Measurements from ENCODE around the gene XIRP2. TPM values are rescaled to one million over a fixed set of nuclear protein-coding genes. Genes with fewer than 3 reads are reported as not detected.

XIRP2 gene
- total and polyA plus RNA-seq, 10 of the 15 experiments (the other 5 are each of a cell fraction or from before 2014, with no cell fraction given): 0.03 TPM; not detected in 9

DNA sequence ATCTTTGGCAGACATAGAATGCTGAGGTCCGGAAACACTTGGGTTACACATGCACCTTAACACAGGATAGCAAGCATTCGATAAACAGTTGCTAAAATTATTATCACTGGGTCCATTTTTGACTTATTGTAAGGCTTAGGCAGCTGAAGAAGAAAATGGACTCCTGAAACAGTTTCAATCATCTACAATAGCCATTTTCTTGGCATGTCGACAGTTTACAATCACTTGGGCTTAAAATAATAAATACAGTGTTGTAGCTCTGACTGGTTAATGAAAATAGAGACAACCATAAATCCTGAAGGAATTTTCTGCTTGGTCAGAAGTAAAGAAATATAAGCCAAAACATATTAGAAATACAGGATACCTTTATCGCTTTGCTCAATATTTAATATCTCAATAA, 169.2 kb downstream of the XIRP2 start:
- H4K20me1 ChIP-seq (ENCODE audit: control insufficient read depth, insufficient read depth): no peaks in the 10 kb centered on the region
- RAD21 ChIA-PET (ENCODE audit: unreplicated experiment): no interaction called here
- ATAC-seq: no peak
- no peak for FAIRE-seq
- H3K9me3 ChIP-seq (replicated peaks; ENCODE audit: control insufficient read depth, insufficient read depth, low read length): no peaks in the 10 kb centered on the region
- CTCF ChIA-PET: interaction anchor here (1.4 kb wide), 1 partner anchor 10 kb away, joined by 3 read pairs; no protein-coding TSS in a partner anchor
- no peak overlapping the region for H3K9ac ChIP-seq (ENCODE audit: control insufficient read depth, insufficient read depth, low read length)
- intact Hi-C loops (cut with micrococcal nuclease; ENCODE audit: unreplicated experiment): no loop called here
- POLR2A ChIA-PET: no interaction called here
- H3K4me1 ChIP-seq (ENCODE audit: control insufficient read depth, insufficient read depth, low read length): no peaks in the 10 kb centered on the region
- H2AFZ ChIP-seq (ENCODE audit: control insufficient read depth, low read depth, low read length): no peak overlapping the region
- no peak overlapping the region for H3K4me2 ChIP-seq (ENCODE audit: control insufficient read depth, insufficient read depth)
- no peak overlapping the region for H3K27ac ChIP-seq (ENCODE audit: control insufficient read depth, insufficient read depth)
- no peaks in the 10 kb centered on the region for H3K36me3 ChIP-seq (ENCODE audit: control insufficient read depth in 2 of 2, insufficient read depth in 2 of 2, low read length in 1 of 2)
- BruUV-seq (replicated peaks): no TSS peak
- SMC1A ChIA-PET (ENCODE audit: uncharacterized antibody, unreplicated experiment): no interaction called here
- H3K27me3 ChIP-seq (replicated peaks in 1 of 2; ENCODE audit: control insufficient read depth in 2 of 2, insufficient read depth in 2 of 2, low read length in 1 of 2): no peaks in the 10 kb centered on the region
- 28% methylated on average over 4 of the region's 4 CpGs for WGBS (ENCODE audit: insufficient coverage, insufficient replicate concordance, low lambda C conversion rate, missing lambda C conversion rate)
- in situ Hi-C loops (cut with MboI): no loop called here
- no peaks in the 10 kb centered on the region for H3K79me2 ChIP-seq (ENCODE audit: control insufficient read depth, insufficient read depth, low read length)
- DNase-seq (ENCODE audit: low read depth, low spot score): no peak
- TF ChIP-seq, protein P1, sequence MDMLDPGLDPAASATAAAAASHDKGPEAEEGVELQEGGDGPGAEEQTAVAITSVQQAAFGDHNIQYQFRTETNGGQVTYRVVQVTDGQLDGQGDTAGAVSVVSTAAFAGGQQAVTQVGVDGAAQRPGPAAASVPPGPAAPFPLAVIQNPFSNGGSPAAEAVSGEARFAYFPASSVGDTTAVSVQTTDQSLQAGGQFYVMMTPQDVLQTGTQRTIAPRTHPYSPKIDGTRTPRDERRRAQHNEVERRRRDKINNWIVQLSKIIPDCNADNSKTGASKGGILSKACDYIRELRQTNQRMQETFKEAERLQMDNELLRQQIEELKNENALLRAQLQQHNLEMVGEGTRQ (IDR thresholded peaks at IDR 0.05; ENCODE audit: borderline replicate concordance, low read depth, low read length): no peak
- TF ChIP-seq POU2F2 (IDR thresholded peaks at IDR 0.05; ENCODE audit: borderline replicate concordance, low read depth, low read length) (no peak), STAT1 (conservative IDR thresholded peaks at IDR 0.05) (no peak), TCF3 (IDR thresholded peaks at IDR 0.05; ENCODE audit: borderline replicate concordance, insufficient read depth, low read depth, low read length) (no peak), MXI1 (IDR thresholded peaks at IDR 0.05; ENCODE audit: low read depth, low read length) (no peak), TCF7 (IDR thresholded peaks at IDR 0.05; ENCODE audit: borderline replicate concordance) (no peak)
- TF ChIP-seq, protein P2, sequence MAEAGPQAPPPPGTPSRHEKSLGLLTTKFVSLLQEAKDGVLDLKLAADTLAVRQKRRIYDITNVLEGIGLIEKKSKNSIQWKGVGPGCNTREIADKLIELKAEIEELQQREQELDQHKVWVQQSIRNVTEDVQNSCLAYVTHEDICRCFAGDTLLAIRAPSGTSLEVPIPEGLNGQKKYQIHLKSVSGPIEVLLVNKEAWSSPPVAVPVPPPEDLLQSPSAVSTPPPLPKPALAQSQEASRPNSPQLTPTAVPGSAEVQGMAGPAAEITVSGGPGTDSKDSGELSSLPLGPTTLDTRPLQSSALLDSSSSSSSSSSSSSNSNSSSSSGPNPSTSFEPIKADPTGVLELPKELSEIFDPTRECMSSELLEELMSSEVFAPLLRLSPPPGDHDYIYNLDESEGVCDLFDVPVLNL (IDR thresholded peaks at IDR 0.05; ENCODE audit: low read depth, low read length): no peak
- TF ChIP-seq, protein P3, sequence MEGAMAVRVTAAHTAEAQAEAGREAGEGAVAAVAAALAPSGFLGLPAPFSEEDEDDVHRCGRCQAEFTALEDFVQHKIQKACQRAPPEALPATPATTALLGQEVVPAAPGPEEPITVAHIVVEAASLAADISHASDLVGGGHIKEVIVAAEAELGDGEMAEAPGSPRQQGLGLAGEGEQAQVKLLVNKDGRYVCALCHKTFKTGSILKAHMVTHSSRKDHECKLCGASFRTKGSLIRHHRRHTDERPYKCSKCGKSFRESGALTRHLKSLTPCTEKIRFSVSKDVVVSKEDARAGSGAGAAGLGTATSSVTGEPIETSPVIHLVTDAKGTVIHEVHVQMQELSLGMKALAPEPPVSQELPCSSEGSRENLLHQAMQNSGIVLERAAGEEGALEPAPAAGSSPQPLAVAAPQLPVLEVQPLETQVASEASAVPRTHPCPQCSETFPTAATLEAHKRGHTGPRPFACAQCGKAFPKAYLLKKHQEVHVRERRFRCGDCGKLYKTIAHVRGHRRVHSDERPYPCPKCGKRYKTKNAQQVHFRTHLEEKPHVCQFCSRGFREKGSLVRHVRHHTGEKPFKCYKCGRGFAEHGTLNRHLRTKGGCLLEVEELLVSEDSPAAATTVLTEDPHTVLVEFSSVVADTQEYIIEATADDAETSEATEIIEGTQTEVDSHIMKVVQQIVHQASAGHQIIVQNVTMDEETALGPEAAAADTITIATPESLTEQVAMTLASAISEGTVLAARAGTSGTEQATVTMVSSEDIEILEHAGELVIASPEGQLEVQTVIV (IDR thresholded peaks at IDR 0.05; ENCODE audit: borderline replicate concordance, partially characterized antibody): no peak
- TF ChIP-seq, protein P4, sequence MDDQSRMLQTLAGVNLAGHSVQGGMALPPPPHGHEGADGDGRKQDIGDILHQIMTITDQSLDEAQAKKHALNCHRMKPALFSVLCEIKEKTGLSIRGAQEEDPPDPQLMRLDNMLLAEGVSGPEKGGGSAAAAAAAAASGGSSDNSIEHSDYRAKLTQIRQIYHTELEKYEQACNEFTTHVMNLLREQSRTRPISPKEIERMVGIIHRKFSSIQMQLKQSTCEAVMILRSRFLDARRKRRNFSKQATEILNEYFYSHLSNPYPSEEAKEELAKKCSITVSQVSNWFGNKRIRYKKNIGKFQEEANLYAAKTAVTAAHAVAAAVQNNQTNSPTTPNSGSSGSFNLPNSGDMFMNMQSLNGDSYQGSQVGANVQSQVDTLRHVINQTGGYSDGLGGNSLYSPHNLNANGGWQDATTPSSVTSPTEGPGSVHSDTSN (IDR thresholded peaks at IDR 0.05; ENCODE audit: insufficient replicate concordance, low read depth, low read length): no peak
- no peak overlapping the region for H3K4me3 ChIP-seq
